ENCODE measurements around the gene DGKZ. TPM values are rescaled to one million over a fixed set of nuclear protein-coding genes. Genes with fewer than 3 reads are reported as not detected.

Gene DGKZ
- total RNA-seq, 1 experiment from 2014 or later, result 68.9 TPM

DNA sequence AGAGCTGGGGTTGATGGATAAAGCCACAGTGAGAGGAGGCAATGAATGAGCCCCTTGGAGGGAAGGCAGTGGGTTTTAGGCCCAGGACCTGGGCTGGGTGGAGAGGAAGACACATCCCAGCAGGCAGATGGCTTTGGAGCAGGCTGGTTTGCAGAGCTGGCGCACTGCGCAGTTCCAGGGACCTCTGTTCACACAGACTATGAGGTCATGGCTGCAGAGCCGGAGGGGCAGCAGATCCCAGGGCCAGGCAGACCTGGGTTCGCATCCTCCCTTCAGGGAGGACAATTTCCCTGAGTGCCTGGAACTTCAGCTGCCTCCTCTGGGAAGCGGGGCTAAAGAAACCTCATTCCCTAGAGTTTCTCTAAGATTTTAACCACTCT lies 28.2 kb upstream of the DGKZ start:
- no peak for DNase-seq
- Mint-ChIP-seq H3K4me3 (no peak overlapping the region), H3K27me3 (ENCODE audit: low read depth) (no peaks in the 10 kb centered on the region; the same call in 1 of the 2 replicates), H3K4me1 (peaks cover 5 to 6% of the 10 kb centered on the region in 2 experiments; a peak in 1 of 4 replicates), H3K27ac (no peak overlapping the region; a peak in 2 of 7 replicates), H3K36me3 (ENCODE audit: insufficient read depth in 1 of 3, low read depth in 3 of 3) (peaks cover 0 to 9% (median 6%) of the 10 kb centered on the region in 3 experiments; a peak in 3 of 7 replicates), H3K9me3 (no peaks in the 10 kb centered on the region)
- Histone ChIP-seq H3K14ac (ENCODE audit: insufficient read depth, low read length) (no peak overlapping the region), H3K9me3 (ENCODE audit: control insufficient read depth, low read depth, low read length) (no peaks in the 10 kb centered on the region), H2BK5ac (ENCODE audit: insufficient read length, low read length) (no peak overlapping the region), H3K56ac (ENCODE audit: insufficient read length, low read depth, low read length) (no peak overlapping the region), H4K5ac (ENCODE audit: insufficient read length, low read depth, low read length) (no peak overlapping the region), H4K91ac (ENCODE audit: insufficient read length, low read depth, low read length) (no peak overlapping the region), H3K4me1 (ENCODE audit: insufficient read depth, low read length) (no peaks in the 10 kb centered on the region), H2BK15ac (ENCODE audit: low read depth, low read length) (no peak overlapping the region), H3T11ph (ENCODE audit: low read length) (no peak overlapping the region), H2BK12ac (ENCODE audit: insufficient read length, low read depth, low read length) (no peak overlapping the region), H3K4ac (ENCODE audit: low read depth, low read length) (no peak overlapping the region), H2BK20ac (ENCODE audit: low read depth, low read length, poor library complexity, severe bottlenecking) (no peak overlapping the region), H2AK5ac (ENCODE audit: insufficient read length, low read length) (no peak overlapping the region), H2BK120ac (ENCODE audit: low read depth, low read length, poor library complexity, severe bottlenecking) (no peak overlapping the region), H3K9ac (ENCODE audit: extremely low read depth, insufficient read length, low read length) (no peak overlapping the region), H3K79me1 (ENCODE audit: insufficient read depth, low read depth, low read length, poor library complexity, severe bottlenecking) (no peaks in the 10 kb centered on the region), H2AFZ (ENCODE audit: low read length) (no peak overlapping the region), H3K4me2 (ENCODE audit: insufficient read depth, insufficient read length, low read length) (no peak overlapping the region), H3K27ac (ENCODE audit: insufficient read length, low read depth, low read length) (no peak overlapping the region), H3K23me2 (ENCODE audit: insufficient read length, low read depth, low read length, poor library complexity, severe bottlenecking) (no peaks in the 10 kb centered on the region), H3K79me2 (ENCODE audit: insufficient read depth, low read length) (no peaks in the 10 kb centered on the region), H3K18ac (ENCODE audit: insufficient read length, low read depth, low read length) (no peak overlapping the region), H3K27me3 (ENCODE audit: insufficient read depth, low read length) (no peaks in the 10 kb centered on the region), H4K8ac (replicated peaks; ENCODE audit: insufficient read length, low read depth, low read length) (no peak overlapping the region), H3K23ac (ENCODE audit: insufficient read length, low read depth, low read length) (no peak overlapping the region), H4K20me1 (ENCODE audit: control insufficient read depth, insufficient read depth, insufficient read length) (no peaks in the 10 kb centered on the region)
- no CpG with 5 or more reads among the region's 5 CpGs for WGBS (ENCODE audit: extremely low coverage, insufficient read length, low lambda C conversion rate)
- TF ChIP-seq, protein P1, sequence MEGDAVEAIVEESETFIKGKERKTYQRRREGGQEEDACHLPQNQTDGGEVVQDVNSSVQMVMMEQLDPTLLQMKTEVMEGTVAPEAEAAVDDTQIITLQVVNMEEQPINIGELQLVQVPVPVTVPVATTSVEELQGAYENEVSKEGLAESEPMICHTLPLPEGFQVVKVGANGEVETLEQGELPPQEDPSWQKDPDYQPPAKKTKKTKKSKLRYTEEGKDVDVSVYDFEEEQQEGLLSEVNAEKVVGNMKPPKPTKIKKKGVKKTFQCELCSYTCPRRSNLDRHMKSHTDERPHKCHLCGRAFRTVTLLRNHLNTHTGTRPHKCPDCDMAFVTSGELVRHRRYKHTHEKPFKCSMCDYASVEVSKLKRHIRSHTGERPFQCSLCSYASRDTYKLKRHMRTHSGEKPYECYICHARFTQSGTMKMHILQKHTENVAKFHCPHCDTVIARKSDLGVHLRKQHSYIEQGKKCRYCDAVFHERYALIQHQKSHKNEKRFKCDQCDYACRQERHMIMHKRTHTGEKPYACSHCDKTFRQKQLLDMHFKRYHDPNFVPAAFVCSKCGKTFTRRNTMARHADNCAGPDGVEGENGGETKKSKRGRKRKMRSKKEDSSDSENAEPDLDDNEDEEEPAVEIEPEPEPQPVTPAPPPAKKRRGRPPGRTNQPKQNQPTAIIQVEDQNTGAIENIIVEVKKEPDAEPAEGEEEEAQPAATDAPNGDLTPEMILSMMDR (conservative IDR thresholded peaks at IDR 0.05), result no peak
